ENCODE data around the gene TNFRSF13B.

Gene TNFRSF13B

DNA sequence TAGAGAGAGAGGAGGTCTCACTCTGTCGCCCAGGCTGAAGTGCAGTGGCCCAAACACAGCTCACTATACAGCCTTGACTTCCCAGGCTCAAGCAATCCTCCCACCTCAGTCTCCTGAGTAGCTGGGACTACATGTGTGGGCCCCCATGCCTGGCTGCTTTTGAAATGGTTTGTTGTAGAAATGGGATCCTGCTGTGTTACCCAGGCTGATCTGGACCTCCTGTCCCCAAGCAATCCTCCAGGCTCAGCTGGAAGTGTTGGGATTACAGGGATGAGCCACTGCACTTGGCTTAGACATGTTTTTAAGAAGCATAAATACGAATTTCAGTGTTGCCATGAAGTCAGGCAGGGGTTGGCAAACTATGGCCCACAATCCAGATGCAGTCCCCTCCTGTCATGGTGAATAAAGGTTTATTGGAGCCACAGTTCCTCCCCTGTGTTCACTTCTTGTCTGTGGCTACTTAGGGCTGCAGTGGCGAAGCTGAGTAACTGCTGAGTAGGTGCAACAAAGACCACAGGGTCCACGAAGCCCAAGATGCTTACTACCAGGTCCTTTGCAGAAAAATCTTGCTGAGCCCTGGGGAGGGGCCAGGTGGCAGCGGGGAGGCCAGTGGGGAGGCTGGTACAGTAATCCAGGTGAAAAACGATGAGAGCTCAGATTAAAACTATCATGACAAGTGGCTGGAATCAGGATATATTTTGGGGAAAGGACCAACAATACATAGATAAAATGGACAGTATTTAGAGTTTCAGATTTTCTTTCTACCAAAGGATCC is 35.2 kb downstream of the TNFRSF13B start:
- DNase-seq, result no peak

DNA sequence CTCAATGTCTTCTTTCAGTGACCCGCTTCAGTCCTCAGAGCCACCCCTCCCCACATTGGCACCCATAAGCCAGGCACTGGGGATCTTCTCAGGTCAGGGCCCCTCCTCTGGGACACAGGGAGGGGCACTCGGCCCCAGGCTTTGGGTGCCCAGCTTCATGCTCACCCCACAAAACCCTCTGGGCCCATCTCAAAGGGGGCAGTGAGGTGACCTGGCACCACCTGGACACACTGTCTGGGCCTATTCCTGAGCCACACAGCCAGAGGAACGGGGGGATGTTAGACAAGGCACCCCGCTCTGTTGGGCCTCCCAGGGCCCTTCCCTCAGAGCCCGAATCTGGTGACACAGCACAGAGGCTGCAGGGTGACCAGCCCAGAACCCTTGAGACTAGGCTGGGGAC is 36.1 kb downstream of the TNFRSF13B start:
- DNase-seq, result no peak

DNA sequence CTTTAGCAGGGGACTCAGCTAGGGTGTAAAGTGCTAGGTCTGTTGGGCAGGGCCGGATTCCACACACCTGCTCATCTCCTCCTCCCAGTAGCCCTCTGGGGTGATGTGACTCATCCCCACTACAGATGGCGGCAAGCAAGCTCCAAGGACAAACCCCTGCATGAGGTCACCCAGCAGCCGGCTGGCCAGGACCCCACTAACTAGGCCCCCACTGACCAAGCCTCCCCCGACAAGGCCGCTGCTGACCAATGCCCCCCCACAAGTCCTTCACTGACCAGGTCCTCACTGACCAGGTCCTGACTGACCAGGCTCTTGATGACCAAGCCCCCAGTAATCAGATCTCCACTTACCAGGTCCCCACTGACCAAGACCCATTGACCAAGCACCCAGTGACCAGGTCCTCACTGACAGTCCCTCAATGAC is 36.7 kb downstream of the TNFRSF13B start:
- DNase-seq, result no peak

DNA sequence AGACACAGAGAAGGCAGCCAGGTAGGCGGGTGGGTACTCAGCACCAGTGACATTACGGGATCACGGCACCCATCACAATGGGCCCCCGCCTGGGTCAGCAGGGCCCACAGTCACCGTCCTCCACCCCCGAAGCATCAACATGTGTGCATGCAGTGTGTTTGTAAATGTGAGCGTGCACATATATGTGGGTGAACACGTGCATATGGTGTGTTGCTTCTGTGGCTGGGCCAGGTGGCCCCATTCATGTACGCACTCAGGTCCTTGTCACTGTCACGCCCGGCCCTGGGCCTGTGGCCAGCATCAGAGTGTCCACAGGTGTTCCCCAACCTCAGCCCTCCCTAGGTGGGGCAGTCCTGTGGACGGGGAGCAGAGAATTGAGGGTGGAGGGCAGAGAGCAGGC is 37.1 kb downstream of the TNFRSF13B start:
- DNase-seq, result no peak

DNA sequence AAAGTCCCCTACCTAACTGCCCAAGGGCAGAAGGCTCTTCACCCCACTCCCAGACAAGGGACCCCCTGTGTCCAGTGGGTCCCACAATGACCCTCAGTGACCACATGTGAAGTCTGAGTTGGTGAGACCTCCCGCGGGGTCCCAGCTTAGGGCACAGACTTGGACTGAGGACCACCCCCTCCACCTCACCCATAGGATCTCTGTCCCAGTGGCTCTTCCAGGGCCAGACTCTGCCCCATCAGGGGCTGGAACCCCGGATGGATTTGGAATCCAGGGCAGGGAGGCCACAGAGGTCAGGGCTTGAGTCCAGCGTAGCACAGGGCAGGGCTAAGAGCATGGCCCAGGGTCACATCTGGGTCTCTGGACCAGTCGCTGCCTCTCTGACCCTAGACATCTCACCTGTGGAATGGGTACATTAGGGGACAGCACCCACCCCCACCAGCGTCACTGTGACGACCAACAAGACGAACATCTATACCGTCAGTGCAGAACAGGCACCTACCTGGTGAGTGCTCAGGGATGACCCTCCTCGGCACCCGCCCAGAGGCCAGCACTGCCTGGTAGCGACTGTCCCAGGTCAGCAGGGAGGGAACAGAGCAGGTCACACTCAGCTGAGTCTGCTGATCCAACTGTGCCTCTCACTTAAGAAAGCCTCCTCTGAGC is 37.7 kb downstream of the TNFRSF13B start:
- DNase-seq, result no peak

DNA sequence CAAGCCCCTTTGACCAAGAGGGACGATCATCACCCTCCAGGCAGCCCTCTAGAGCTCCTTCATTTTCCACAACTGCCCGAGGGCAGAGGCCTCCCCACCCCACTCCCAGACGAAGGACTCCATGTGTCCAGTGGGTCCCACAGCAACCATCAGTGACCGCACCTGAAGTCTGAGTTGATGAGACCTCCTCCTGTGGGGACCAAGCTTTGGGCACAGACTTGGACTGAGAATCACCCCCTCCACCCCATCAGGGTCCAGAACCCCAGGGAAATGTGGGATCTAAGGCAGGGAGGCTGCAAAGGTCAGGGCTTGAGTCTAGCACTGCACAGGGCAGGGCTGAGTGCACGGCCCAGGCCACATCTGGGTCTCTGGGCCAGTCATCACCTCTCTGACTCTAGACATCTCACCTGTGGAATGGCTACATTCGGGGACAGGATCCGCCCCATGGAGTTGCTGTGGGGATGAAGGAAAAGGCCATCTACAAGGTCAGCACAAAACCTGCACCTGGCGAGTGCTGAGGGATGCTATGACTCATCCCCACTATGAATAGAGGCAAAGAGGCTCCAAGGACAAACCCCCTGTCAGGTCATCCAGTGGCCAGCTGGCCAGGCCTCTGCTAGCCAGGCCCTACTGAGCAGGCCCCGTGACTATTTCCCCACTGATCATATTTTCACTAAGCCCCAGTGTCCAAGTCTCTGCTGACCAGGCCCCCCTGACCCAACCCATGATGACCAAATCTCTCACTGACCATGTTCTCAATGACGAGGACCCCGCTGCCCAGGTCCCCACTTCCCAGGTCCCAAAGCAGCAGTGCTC is 38.4 kb downstream of the TNFRSF13B start:
- DNase-seq, result no peak

DNA sequence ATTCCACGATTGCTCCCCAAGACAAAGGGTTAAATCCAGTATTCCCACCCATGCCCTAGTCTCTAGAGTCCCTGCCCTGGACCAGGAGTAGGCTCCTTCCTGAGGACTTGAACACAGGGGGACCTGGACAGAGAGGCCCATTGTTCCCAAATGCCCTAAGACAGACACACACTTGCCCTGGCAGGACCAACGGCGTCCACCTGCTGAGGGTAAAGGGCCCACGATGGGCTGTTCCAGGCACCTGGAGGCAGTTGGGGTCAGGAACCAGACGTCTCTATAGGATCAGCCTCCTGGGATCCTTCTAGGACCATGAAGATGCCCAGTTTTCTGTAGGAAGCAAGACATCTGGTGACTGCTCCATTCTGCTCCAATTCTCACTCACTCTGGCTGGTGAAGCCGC is 39.3 kb downstream of the TNFRSF13B start:
- DNase-seq, result no peak

DNA sequence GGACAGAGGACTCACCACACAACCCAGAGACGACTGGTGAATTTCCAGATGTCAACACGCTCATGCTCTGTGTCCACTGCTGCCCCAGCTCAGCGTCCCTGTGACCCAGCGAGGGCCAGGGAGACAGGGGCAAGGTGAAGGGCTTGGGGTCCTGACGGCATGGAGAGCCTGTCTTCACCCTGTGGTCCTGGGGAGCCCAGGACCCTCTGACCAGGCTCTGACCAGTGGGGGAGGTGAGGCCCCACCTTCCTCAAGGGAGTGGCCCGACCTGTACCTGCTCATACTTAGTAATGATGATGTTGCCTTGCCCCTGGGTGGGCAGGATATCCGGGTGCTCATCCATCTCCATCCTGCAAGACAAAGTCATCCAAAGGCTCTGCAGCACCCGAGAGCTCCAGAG is 39.8 kb downstream of the TNFRSF13B start:
- no peak for DNase-seq

DNA sequence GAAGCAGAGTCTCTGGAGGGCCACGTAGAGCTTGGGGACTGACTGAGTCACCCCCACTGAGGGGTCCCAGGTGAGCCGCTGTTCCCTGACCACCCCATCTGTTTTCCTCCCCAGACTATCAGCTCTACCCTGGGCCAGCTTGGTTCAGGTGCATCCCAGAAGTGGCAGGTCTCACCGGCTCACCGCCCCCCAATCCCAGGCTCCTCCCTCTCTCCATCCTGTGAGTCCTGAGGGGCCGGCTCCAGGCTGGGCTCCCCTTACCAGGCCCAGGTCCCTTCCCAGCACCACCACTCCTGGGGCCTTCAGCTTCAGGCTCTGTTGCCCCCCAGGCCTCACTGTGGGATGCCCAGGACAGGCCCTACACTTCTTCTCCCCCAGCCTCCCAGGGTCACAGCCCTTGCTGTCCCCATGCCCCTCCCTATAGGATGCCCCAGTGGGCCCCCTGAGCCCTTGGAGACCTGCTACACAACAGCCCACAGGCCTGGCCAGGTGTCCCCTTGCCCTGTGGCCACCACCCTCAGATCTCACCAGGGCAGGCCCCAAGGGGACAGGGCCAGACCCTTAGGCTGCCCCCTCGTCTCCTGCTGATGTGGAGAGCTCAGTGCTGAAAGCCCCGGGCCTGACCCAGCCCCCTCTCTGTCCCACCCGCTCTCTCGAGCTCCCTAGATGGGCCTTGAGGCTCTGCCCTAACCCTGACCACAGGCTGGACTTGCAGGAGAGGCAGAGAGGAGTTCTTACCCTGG is 40.4 kb downstream of the TNFRSF13B start:
- DNase-seq, result no peak

DNA sequence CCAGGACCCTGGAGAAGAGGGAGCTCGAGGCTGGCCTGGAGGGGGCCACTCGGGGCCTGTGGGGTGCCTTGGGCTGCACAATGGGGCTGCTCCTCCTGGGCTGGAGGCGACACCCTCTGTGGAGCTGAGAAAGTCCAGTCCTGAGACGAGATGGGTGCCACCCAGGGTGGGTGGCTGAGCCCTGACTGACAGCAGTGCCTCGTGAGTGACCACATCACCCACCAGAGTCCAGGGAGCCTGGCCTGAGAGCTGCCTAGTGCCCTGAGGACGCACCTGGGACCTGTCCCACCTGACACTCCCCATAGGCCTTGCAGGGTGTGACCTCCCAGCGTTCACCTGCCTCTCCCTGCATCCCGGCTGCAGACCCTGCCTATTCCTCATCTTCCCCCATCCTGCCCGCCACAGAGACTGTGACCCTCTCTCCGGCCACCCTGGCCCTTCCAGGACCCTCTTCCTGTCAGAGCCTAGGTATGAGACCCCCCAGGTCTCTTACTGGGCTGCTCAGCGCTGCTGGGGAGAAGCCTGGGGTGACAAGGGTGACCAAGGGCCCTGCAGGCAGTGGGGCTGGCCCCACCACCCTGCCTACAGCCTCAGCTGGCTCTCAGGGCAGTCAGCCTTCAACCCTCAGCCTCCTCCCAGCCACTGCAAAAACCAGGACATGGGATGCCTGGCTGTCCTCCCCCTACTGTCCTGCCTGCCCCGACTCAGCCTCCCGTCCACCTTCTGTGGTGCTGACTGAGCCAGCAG is 41.2 kb downstream of the TNFRSF13B start:
- no peak for DNase-seq

DNA sequence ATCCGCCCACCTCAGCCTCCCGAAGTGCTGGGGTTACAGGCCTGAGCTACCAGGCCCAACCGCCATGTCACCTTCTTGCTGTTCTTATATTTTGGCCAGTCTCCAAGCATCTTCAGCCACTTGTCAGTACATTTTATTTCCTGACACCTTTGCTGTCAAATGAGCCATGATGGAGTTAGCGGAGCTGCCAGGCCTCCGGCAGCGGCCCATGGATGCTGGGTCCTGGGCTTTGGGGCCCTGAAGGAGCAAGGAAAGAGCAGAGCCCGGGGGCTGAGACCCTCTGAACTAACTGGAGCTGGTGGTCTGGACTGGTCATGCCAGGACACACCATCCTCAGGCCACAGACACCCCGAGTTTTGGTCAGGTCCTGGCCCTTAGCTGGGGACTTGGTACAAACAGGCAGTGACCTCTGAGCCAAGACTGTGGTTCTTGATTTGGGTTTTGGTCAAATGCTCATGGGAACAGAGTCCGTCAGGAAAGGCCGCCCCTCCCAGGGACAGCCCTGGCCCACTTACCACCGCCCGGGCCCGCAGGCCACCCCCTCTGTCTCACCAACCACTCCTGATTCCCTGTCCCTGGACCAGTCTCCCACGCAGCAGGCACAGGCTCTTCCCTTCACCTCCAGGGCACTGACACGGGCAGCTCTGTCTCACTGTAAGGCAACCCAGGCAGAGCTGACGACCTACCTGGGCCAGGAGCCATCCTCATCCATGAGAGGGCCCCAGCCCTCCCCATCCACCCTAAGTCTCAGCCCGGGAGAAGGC is 42.0 kb downstream of the TNFRSF13B start:
- no peak for DNase-seq

DNA sequence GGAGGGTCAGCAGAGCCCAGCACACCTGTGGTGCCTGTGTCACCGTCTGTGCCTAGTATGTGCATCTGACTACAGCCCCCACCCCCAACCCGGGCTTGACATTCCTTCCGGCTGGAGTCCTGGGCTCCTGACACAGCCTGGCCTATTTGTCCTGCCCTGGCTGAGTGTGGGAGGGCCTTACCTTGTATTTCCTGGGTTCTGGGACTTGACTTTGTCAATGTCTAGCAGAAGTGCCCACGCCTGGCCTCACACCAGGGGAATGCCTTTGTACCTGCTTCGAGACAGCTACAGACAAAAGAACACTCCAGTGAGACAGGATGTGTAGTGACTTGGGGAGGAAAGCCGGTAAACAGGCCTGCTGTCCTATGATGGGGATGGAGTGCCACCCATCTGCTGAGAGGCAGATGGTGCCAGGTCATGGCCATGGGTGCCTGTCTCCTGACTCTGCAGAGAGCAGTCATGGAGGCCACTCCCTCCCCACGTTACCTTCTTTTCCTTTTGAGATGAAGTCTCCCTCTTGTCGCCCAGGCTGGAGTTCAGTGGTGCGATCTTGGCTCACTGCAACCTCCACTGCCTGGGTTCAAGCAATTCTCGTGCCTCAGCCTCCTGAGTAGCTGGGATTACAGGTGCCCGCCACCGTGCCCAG is 42.8 kb downstream of the TNFRSF13B start:
- no peak for DNase-seq

DNA sequence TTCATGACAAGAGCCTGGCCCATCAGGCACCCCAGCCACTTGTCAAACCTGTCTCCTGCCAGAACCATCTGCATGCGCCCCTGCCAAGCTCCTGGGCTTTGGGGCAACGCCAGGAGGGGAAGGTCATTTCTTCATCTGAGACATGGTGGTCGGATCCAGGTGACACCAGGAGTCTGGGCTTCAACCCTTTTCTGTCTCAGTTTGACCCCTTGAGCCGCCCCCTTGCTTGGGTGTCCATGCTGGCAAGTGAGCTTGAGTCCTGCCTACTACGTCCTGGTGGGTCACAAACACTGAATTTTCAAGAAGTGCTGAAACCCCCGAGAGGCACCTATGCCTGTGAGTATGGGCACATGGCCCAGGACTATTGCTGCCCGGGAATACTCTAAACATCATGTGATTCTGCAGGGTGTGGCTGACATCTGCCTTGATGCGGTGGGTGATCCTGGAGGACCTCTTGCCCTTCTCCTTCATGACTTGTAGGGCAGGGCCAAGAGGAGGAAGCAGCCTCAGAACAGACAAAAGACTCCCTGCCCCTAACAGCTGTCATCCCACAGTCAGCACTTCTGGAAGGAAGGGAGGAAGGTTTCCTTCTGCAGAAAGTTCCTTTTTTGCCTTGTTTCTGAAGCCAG is 43.4 kb downstream of the TNFRSF13B start:
- DNase-seq, result no peak

DNA sequence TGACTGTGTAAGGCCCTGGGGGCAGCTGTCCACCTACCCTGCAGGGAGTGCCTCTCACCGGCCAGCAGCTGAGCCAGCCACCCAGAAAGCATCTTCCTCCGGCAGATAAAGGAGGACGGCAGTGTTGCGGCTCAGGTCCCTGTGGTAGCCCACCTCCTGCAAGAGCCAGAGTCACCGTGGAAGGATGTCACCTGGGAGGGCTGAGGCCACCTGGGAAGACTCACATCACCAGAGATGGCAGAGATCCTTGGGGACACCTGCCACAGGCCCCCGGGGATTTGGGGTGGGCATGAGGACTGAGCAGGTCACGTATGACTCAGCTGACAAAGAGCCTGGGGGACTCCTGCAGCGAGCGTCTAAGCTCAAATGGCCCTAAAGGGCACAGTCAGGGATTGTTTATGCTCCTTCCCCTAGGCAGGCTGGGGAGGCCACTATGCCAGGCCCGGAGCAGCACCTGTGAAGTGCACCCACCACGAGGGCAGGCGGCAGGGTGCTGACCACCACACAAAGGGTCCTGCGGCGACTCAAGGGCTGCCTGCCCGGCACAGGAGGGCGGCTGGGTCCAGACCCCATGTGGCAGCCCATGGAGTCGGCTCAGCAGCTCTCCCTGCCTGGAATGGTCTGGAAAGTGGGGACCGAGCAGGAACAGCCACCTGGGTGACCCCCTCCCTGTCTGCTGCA is 44.1 kb downstream of the TNFRSF13B start:
- no peak for DNase-seq

DNA sequence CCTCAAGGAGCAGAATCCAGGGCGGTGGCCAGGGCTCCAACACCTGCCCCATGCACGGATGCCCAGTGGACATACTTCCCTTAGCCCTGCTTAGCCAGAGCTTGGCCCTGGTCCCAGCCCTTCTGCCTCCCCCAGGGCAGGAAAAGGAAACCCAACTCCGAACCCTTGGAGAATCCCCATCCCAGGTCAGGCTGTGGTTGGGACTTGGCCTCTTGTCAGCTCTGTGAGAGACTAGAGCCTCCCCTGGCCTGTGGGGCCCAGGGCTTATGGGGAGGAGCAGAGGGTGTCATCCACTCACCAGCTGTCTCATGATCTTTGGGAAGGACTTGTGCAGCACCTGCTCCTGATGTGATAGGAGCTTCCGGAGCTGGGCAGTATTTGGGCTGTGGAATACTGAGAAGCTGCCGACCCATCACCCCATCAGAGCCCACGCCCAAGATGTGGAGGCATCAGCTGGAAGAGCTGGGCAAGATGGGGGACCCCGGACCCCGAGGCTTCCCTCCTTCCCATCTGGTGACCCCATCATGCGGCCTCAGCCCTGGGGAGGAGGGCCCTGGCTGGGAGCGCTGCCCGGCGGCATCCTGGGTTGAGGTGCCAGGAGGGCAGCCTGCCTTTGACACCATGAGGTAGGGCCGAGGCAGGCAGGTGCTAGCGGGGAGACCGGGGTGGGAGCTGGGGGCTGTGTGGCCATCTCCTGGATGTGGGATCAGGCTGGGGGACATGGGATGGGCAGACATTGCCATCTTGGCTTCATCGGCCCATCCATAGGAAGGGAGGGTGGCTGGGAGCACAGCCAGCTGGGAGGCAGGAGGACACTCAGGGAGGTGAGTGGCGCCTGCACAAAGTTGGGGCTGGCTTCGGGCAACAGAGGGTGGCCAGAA is 45.1 kb downstream of the TNFRSF13B start:
- DNase-seq, result no peak

DNA sequence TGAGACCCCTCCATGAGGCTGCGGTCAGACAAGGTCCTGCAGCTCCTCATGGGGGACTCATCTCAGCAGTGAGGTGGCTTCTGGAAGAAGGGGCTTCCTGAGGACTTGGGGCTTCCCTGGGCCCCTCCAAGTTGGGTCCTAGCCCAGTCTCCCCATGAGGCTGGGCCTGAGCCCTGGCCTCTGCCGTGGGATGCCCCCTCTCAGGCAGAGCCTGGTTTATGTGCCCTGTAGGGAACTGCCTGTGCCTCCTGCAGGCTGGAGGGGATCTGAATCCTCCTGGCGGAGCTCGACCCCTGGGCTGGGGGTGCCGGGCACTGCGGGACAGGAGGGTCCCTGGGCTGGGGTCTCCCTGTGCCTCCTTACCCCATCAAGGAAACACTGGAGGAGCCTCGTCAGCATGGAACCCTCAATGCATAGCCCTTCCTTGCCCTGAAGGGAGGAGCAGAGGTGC is 45.8 kb downstream of the TNFRSF13B start:
- DNase-seq, result no peak

DNA sequence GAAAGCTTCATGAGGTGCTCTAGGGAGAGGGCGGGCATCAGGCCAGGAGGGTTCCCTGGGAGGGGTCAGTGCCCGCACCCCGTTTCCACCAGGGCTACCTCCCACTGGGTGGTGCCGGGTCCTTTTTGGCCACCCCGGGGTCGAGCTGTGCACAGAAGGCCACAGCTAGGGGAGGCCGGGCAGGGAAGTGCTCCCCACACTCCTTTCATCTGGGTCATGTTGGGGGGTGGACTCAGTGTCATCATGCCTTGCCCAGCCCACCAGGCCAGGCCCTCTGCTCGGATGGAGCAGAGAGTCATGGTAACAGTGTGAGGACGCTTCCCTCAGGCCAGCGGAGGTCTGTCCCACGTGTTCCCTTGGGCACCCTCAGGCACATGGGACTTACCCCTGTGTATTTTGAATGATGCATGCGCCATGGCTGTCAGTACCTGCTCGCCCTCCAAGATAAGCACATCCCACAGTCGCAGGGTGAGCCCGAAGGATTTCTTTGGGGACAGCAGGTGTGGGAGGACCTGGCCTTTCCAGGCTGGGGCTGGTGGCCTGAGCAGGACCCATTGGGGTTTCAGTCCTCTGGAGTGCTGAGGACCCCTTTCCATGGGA is 46.4 kb downstream of the TNFRSF13B start:
- DNase-seq, result no peak
